ENCODE data around the gene AKAP6. TPM values are rescaled to one million over a fixed set of nuclear protein-coding genes. Genes with fewer than 3 reads are reported as not detected.

AKAP6 gene
- total RNA-seq, 4 donors from 2014 or later = 2.0 to 11.0 (median 4.2) TPM

DNA sequence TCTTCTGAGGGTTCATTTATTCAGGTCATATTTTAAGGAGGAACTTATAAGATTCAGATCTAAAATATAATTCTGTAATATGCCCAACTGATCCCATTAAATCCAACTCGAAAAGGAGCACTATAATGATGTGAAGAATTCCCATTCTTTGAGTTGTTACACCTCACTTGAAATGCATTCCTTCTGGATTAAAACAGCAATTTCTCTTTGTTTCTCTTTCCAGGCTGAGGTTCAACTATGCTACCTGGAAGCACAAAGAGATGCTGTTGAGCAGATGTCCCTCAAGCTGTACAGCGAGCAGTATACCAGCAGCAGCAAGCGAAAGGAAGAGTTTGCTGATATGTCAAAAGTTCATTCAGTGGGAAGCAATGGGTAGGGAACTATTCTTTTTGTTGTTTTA lies 349.0 kb downstream of the AKAP6 start:
- no peaks in the 10 kb centered on the region for H3K27me3 ChIP-seq
- no peaks in the 10 kb centered on the region for H3K36me3 ChIP-seq
- DNase-seq (ENCODE audit: low spot score in 2 of 2) = no peak
- no peak for TF ChIP-seq POLR2A (IDR thresholded peaks at IDR 0.05)
- TF ChIP-seq, protein P1, sequence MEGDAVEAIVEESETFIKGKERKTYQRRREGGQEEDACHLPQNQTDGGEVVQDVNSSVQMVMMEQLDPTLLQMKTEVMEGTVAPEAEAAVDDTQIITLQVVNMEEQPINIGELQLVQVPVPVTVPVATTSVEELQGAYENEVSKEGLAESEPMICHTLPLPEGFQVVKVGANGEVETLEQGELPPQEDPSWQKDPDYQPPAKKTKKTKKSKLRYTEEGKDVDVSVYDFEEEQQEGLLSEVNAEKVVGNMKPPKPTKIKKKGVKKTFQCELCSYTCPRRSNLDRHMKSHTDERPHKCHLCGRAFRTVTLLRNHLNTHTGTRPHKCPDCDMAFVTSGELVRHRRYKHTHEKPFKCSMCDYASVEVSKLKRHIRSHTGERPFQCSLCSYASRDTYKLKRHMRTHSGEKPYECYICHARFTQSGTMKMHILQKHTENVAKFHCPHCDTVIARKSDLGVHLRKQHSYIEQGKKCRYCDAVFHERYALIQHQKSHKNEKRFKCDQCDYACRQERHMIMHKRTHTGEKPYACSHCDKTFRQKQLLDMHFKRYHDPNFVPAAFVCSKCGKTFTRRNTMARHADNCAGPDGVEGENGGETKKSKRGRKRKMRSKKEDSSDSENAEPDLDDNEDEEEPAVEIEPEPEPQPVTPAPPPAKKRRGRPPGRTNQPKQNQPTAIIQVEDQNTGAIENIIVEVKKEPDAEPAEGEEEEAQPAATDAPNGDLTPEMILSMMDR (IDR thresholded peaks at IDR 0.05) = no peak
- TF ChIP-seq EP300 (IDR thresholded peaks at IDR 0.05) = no peak
- no peak for TF ChIP-seq POLR2AphosphoS5 (IDR thresholded peaks at IDR 0.05)
- no peak overlapping the region for H3K4me3 ChIP-seq
- no peaks in the 10 kb centered on the region for H3K9me3 ChIP-seq
- no peak overlapping the region for H3K27ac ChIP-seq
- 83% methylated on average over 3 of the region's 3 CpGs for WGBS
- no peaks in the 10 kb centered on the region for H3K4me1 ChIP-seq

DNA sequence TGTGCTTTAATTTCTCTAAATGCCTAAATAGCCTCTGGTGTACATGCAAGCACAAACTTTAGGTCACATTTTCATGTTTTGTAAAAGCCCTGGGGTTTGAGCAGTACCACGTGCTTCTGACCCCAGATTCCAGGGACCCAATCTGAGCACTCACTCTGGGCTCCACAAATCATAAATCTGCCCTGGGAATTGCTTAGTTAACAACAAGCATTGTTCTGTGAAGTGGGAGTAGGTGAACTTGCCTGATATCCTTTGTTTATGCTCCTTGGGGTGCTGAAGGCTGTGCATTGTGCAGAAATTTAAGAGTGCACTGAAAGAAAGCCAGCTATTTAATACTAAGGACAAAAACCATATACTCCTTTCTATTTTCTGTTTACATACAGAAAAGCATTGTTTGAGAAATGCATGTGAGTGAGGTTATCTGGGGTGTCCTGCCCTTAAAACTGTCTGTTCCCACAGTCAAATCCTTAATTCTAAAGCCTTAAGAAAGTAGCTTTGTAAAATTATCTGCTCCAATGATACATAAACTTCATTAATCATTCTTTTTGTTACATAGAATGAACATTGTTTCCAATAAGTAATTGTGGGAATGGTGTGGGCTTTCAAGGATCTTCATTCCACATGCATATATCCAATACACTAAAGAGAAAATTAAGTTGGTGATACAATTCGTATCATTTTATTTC lies 351.0 kb downstream of the AKAP6 start:
- Histone ChIP-seq H3K4me3 (no peak overlapping the region), H3K4me1 (no peaks in the 10 kb centered on the region), H3K36me3 (no peaks in the 10 kb centered on the region), H3K27ac (no peak overlapping the region), H3K27me3 (no peaks in the 10 kb centered on the region), H3K9me3 (no peaks in the 10 kb centered on the region)
- DNase-seq (ENCODE audit: low spot score in 2 of 2) = no peak
- TF ChIP-seq, protein P1 (IDR thresholded peaks at IDR 0.05) = no peak
- TF ChIP-seq EP300 (IDR thresholded peaks at IDR 0.05) = no peak
- TF ChIP-seq POLR2A (IDR thresholded peaks at IDR 0.05) = no peak
- TF ChIP-seq POLR2AphosphoS5 (IDR thresholded peaks at IDR 0.05) = no peak
- WGBS = 80% methylated on average over 2 of the region's 2 CpGs

DNA sequence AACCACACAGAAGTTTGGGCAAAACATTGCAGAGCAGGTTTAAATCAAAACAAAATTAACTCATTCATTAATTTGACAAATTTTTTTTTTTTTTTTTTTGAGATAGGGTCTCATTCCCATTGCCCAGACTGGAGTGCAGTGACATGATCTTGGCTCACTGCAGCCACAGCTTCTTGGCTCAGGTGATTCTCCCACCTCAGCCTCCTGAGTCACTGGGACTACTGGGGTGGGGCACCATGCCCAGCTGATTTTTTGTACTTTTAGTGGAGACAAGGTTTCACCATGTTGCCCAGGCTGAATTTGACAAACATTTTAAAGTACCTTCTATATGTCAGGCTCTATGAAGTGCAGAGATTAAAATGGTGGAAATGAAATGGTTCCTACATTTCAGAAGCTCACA lies 352.5 kb downstream of the AKAP6 start:
- H3K27me3 ChIP-seq = no peaks in the 10 kb centered on the region
- TF ChIP-seq EP300 (IDR thresholded peaks at IDR 0.05) (no peak), POLR2AphosphoS5 (IDR thresholded peaks at IDR 0.05) (no peak), POLR2A (IDR thresholded peaks at IDR 0.05) (no peak)
- TF ChIP-seq, protein P1 (IDR thresholded peaks at IDR 0.05) = no peak

DNA sequence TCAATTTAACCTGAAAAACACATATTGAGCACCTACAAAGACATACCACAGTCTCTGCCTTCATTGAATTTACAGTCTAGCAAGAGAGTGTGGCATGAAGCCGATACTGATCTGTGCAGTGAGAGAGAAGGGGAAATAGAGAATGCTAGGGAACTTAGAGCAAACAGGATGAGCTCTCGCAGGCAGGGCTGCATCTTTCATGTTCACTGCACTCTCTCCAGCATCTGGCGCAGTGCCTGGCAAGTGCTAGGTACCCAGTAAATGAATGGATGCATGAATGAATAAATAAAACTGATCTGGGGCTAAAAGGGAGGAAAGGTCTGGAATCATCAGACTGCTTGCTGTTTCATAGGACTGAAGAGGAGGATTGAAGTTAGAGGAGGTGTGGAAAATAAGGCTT lies 353.1 kb downstream of the AKAP6 start:
- TF ChIP-seq POLR2A (IDR thresholded peaks at IDR 0.05) (no peak), EP300 (IDR thresholded peaks at IDR 0.05) (no peak), POLR2AphosphoS5 (IDR thresholded peaks at IDR 0.05) (no peak)
- TF ChIP-seq, protein P1 (IDR thresholded peaks at IDR 0.05) = no peak
- Histone ChIP-seq H3K36me3 (no peaks in the 10 kb centered on the region), H3K9me3 (no peaks in the 10 kb centered on the region), H3K27me3 (no peaks in the 10 kb centered on the region), H3K27ac (no peak overlapping the region), H3K4me3 (no peak overlapping the region), H3K4me1 (no peaks in the 10 kb centered on the region)
- WGBS = 83% methylated on average over 3 of the region's 3 CpGs
- no peak for DNase-seq (ENCODE audit: low spot score in 2 of 2)

More for the DNA sequence above, 352.5 kb downstream of the AKAP6 start:
- Histone ChIP-seq H3K4me1 (no peaks in the 10 kb centered on the region), H3K27ac (no peak overlapping the region), H3K36me3 (no peaks in the 10 kb centered on the region), H3K4me3 (no peak overlapping the region), H3K9me3 (no peaks in the 10 kb centered on the region)
- DNase-seq (ENCODE audit: low spot score in 2 of 2) = no peak

DNA sequence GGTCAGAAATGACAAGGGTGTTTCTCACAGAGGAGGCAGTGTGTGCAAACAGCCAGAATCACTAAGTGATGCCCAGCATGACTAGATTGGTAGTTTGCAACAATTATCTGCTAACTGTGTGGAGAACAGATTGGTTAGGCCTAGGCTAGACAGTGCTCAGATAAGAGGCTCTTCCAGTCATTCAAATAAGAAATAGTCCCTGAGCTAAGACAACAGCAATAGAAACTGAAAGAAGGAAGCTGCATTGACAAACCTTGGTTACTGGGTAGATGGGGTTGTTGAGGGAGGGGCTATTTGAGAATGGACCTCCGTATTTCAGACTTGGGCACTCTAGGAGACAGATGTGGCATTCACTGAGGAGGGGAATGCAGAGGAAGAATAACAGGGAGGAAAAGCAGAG lies 354.6 kb downstream of the AKAP6 start:
- DNase-seq (ENCODE audit: low spot score in 2 of 2) = no peak
- Histone ChIP-seq H3K36me3 (no peaks in the 10 kb centered on the region), H3K27ac (no peak overlapping the region), H3K4me3 (no peak overlapping the region), H3K27me3 (no peaks in the 10 kb centered on the region), H3K4me1 (no peaks in the 10 kb centered on the region), H3K9me3 (no peaks in the 10 kb centered on the region)
- WGBS = 69% methylated on average over 1 of the region's 1 CpG
- TF ChIP-seq POLR2A (IDR thresholded peaks at IDR 0.05) = no peak
- TF ChIP-seq, protein P1 (IDR thresholded peaks at IDR 0.05) = no peak
- TF ChIP-seq POLR2AphosphoS5 (IDR thresholded peaks at IDR 0.05) = no peak
- TF ChIP-seq EP300 (IDR thresholded peaks at IDR 0.05) = no peak
